ENCODE measurements around the gene TCF7L1.
A peak's percentile ranks its signal among the peaks of the same experiment; 100 is the strongest.
"Not testable (repeated sequence)": the region's sequence is repeated elsewhere in the genome, so short reads cannot be mapped to it uniquely, and the experiment has no call there.

The TCF7L1 gene, protein sequence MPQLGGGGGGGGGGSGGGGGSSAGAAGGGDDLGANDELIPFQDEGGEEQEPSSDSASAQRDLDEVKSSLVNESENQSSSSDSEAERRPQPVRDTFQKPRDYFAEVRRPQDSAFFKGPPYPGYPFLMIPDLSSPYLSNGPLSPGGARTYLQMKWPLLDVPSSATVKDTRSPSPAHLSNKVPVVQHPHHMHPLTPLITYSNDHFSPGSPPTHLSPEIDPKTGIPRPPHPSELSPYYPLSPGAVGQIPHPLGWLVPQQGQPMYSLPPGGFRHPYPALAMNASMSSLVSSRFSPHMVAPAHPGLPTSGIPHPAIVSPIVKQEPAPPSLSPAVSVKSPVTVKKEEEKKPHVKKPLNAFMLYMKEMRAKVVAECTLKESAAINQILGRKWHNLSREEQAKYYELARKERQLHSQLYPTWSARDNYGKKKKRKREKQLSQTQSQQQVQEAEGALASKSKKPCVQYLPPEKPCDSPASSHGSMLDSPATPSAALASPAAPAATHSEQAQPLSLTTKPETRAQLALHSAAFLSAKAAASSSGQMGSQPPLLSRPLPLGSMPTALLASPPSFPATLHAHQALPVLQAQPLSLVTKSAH

DNA sequence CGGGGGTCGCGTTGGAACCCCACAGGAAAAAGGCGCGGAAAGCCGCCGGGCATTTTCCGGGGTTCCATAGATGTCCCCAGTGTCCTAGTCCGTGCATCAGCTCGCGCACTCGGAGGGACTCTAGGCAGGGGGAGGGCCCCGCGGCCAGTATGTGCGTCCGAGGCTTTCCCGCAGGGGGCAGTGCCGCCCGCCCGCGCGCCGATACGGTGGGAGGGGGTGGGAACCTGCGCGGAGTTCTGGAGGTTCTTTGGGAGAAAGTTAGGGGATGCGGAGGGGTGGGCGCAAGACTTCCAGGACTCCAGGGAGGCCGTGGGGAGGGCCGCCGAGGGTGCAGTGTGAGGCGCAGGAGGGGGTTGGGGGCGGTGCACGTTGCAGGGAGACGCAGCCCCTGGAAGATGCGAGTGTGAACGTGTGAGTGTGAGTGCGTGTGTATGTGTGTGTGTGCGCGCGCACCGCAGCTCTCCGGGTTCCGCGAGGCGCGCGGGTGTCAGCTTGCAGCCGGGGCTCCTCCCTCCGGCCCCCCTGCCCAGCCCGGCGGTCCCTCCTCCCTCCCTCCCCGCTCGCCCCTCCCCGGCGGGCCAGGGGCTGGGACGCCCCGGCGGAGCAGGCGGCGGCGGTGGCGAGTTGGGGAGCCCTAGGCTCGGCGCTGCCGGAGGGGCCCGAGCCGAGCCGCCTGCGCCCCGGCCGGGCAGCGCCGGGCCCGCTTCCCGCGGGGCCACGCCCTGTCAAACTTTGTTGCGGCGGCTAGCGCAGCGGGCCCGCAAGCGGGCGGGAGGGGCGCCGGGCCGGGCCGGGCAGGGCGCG is at the start of gene TCF7L1:
TCF7L1 (plus strand) TSS at position 559 of the 804 bp plus-strand sequence. CDS start 293 bp downstream, outside the sequence.
- DNase-seq: peak; percentile 17 to 29

DNA sequence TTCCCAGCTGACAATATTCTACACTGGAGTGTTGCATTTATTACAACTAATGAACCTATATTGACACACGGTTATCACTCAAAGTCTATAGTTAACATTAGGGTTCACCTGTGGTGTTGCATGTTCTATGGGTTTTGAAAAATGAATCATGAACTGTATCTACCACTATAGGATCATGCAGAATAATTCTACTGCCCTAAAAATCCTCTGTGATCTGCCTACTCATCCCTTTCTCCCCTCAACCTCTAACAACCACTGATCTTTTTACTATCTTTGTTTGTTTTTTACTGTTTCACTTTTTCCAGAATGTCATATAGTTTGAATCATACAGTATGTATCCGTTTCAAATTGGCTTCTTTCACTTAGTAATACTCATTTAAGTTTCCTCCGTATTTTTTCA is 47.6 kb upstream of the TCF7L1 start:
- no peak for DNase-seq

DNA sequence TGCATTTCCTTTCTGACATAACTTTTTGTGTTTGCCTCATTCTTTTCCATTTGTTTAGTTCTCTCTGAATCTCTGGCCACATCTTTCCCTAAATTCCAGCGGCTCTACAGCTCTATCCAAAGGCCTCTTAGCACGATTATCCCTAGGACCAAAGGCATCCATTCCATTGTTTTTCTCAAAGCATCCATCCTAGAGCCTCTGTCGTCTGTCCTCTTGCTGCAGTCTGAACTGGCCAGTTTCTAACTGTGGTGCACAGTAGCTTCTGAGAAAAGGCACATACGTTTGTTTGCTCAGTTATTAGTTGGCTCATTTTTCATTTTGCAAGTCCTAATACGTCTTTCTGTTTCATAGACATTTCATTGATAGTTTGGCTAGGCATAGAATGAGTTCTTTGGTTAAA is 45.7 kb upstream of the TCF7L1 start:
- no peak for DNase-seq

DNA sequence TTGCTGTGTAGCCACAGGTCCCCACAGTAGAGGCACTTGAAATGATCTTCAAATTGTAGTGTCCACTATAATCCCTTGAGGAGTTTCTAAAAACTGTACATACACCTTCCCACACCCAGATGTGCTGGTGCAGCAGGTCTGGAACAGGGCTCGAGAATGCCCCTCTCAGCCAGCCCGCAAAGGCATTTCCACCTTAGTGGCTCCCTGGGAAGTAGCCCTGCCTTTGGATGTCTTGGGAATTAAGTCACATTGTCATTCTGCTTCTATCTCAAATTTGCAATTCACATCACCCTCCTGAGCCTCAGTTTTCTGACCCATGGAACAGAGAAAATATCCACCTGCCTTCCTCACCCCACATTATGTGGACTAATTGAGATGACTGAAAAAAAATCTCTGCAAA is 44.3 kb upstream of the TCF7L1 start:
- DNase-seq: no peak

DNA sequence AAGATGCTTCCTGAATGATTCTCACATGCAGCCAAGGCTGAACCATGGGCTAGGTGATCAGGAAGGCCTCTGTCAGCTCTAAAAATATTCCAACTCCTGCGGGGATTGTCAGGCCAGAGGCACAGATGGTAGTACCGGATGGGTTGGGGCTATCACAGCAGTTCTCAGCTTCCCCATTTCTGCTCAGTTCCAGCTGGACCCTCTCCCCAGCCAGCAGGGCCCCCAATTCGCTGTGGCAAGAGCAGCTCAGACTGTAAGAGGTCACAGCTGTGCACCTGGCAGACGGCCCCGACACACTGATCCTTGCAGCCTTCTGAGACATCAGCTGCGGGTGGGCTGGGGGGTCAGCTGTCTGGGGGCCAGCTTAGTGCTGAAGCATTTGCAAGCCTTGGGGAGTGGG is 43.6 kb upstream of the TCF7L1 start:
- no peak for DNase-seq

DNA sequence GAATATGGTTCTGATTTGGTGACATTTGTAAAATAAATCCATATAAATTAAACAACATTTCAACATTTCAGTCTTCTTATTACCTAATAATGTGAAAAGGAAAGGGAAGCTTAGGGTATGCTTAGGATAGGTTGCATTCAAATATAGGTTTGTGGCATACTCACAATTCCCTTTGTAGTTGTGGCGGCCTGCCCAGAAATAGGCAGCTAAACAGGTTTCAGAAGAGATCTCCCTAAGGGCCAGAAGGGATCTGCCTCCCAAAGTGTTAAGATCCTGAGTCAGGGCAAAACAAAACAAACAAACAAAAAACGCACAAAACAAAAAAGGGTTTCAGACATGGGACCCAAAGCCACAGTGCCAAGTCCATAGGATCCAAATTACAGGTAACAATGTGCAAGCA is 41.4 kb upstream of the TCF7L1 start:
- DNase-seq: no peak

DNA sequence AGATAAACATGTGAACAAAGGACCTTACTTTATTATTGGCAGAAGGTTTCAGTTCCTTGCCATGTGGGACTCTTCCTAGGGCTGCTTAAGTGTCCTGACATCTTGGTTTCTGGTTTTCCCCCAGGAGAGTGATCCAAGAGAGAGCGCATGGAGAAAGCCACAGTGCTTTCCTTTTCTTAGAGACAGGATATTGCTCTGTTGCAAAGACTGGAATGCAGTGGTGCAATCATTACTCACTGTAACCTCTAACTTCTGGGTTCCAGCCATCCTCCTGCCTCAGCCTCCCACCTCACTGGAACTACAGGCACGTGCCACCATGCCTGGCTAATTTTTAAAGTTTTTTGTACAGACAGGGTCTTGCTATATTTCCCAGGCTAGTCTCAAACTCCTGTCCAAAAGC is 38.1 kb upstream of the TCF7L1 start:
- DNase-seq: no peak

DNA sequence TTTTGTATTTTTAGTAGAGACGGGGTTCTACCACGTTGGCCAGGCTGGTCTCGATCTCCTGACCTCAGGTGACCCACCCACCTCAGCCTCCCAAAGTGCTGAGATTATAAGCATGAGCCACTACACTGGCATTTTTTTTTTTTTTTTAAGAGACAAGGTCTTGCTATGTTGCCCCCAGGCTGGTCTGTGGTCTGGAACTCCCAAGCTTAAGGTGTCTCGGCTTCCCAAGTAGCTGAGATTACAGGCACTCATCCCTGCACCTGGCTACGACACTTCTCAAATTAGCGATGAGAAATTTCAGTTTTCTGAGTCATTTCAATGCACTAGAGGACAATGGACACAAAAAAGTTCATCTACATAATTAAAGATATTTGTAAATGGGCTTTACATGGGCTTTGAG is 36.6 kb upstream of the TCF7L1 start:
- no peak for DNase-seq

DNA sequence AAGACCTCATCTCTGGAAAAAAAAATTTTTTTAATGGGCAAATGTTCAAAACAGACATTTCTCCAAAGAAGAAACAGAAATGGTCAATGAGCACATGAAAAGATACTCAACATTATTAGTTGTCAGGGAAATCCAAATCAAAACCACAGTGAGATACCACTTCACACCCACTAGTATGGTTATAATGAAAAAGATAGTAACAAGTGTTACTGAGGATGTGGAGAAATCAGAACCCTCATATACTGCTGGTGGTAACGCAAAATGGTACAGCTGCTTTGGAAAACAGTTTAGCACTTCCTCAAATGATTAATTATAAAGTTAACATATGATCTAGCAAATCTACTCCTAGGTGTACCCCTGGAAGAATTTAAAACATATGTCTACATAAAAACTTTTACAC is 29.0 kb upstream of the TCF7L1 start:
- no peak for DNase-seq

DNA sequence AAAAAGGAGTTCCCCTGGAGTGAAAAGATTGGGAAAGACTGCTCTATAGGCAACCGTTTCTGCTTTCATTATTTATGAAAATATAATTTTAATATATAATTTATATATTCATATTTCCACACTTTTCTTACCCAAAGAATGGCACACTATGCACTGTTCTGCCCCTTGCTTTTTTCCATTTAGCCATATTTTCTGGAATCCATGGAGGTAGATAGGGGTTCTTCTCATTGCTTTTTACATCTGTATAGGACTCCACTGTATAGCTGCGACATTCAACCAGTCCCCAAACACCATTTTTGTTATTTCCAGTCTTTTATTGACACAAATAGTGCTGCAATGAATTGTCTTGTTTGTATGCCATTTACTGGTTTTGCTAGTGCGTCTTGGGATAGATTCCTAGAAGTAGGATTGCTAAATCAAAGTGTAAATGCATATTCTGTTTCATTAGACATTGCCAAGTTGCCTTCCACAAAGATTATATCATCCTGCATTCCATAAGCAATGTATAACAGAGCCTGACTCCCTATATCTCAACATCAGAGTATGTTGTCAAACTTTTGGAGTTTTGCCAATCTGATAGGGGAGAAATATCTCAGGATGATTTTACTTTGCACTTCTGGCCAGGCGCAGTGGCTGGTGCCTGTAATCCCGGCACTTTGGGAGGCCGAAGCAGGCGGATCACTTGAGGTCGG is 26.6 kb upstream of the TCF7L1 start:
- no peak for DNase-seq

DNA sequence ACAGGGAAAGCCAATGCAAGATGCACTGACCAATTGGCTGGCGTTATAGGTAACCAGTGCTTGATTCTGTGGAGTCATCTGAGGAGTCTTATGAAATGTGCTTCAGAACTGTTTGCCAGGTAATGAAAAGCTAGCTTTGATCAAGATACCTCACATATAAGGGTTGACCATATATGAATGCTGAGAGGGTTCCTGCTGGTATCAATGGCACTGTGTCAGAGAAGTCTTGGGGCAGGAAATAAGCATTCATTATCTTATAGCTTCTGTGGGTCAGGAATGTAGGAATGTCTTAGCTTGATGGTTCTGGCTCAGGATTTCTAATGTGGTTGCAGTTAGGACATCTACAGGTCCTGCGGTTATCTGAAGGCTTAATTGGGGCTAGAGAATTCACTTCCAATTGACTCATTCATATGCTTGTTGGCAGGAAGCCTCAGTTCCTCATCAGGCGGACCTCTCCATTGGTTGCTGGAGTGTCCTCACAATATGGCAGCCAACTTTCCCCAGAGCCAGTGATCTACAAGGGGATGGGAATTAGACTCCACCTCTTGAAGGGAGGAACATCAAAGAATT is 22.1 kb upstream of the TCF7L1 start:
- no peak for DNase-seq

DNA sequence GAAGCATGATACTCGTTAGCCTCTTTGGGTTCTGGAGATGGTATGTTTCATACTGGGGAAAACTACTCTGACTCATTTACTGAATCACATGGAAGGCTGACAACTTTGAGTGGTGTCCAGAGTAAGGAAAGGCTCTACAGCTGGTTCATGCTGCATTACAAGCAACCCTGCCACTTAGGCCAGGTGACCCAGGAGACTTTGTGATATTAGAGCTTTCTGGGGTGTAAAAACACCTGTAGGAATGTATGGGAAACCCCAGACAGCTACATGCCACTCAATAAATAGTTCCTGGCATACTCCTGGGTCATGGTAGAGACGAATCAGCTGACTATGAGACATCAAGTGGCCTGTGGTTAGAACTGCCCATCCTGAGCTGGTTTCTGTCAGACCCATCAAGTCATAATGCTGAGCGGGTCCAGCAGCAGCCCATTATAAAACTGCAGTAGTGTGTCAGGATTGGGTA is 21.3 kb upstream of the TCF7L1 start:
- no peak for DNase-seq

DNA sequence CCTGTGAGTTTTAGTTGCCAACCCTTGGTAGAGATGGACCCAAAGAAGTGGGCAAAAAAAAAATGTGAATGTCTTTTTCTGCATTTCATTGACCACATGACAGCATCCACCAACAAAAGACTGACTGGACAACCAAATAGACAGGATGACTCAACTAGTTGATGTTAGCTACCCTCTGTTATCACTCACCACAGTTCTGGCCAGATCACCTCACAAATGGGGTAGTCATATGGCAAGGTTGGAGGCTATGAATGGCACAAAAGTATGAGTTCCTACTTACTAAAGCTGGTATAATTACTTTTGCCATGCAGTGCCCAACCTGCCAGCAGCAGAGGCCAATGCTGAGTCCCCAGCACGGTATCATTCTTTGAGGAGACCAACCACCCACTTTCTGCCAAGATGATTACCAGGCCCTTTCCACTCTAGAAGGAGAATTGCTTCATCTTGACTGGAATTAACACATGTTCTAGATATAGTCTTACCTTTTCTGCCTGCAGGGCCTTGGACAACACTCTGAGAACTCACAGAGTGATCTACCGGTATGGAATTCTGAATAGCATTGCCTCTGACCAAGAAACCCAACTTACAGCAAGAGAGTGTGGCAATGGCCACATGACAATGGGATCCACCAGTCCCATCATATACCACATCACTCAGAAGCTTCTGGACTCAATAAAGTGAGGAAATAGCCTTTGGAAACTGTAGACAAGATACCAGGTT is 20.1 kb upstream of the TCF7L1 start:
- DNase-seq: no peak

DNA sequence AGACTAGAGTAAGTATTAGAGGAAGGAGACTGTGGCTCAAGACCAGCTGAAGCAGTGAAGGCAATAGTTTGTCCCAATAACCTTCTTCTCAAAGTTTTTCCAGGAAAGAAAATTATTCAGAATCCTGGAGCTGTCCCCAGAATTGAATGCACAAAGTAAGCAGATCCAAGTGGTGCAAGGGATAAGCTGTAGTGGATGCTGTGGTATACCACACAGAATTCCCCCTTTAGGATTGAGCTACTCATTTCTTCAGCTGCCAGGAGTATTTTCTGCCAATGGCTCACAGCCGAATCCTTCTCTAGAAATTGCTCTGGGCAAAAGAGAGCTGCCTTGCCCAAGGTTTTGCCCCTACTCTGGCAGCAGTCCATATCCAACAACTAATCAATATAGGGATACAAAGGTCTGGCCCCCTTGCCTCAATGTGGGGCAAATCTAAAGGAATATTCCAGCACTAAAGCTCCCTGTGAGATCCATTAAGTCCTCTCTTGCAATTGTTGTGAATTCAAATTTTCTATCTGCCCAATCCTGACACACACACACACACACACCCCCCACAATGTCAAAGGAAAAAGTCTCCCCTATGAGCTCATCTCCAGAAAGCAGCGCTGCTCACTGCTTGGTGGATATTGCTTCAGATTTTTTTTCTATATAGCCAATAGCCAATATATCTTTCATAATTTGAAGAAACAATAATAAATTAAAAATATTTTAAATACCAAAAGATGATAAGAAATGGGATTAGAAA is 18.4 kb upstream of the TCF7L1 start:
- DNase-seq: no peak

DNA sequence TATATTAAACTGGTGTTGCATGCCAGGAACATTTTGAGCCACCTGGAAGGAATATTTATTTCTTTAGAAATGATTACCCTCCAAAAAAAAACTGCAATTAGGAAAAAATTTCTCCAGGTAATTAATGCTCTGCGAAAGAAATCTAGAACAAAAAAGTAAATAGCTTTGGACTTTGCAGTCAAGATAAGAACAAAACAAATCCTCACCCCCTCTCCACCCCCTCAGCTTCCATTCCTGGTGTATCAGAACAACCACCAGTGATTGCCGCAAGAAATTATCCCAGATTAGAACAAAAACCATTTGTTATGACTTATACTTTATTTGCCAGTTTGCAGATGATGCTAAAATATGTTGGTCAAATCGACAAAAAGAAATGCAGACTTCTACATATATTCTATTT is 17.0 kb upstream of the TCF7L1 start:
- no peak for DNase-seq

DNA sequence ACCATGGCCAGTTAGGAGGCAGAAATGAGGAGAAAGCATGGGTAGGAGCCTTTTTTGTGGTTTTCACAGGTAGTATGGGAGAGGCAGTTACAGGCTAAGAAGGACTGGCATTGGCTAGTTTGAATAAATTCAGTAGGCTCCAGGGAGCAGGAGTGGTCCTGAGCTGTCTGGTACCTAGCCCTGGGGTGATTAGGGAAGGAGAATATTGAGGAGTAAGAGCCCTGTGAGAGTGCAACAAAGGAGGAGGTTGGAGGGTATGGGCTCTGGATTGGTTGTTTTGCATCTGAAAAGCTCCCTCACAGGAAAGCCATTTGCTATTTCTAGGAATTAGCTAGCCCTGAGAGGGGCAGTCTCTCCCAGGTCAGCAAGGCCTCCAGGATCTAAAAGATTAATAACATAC is 13.3 kb upstream of the TCF7L1 start:
- no peak for DNase-seq

DNA sequence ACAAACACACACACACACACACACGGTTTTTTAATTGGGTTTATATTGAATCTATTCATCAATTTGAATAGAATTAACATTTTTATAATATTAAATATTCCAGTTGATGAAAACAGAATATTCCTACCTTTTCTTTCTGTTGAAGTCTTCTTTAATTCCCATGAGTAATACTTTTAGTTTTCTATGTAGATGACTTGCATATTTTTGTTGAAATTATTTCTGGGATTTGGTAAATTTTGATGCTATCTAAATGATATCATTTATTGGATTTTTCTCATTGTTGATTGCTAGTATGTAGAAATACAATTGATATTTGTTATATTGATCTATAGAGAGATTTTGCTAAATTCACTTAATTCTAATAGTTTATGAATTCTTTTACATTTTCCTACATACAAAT is 12.8 kb upstream of the TCF7L1 start:
- no peak for DNase-seq

DNA sequence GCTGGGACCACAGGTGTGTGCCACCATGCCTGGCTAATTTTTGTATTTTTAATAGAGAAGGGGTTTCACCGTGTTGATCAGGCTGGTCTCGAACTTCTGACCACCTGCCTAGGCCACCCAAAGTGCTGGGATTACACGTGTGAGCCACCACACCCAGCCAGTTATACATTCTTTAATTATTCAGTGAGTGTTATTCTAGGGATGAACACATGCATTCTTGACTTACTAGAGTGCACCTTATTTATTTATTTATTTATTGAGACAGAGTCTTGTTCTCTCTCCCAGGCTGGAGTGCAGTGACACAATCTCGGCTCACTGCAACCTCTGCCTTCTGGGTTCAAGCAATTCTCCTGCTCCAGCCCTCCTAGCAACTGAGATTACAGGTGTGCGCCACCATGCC is 6.7 kb upstream of the TCF7L1 start:
- not testable (repeated sequence) for DNase-seq

DNA sequence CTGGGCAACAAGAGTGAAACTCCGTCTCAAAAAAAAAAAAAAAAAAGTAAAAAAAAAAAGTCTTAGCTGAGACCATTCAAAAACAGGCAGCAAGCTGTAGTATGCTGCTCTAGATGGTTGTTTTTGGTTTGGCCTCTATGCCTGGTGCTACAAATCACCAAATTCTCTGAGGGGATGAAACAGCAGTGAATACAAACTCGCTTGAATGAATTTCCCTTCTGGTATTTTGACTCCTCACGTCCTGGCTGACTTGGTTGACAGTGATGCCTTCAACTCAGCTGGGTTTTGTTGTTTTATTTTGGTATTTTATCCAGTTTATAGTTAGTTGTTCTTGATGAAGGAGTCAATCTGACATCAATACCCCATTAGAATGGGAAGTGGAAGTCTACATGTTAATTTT is 3.3 kb upstream of the TCF7L1 start:
- DNase-seq: no peak

DNA sequence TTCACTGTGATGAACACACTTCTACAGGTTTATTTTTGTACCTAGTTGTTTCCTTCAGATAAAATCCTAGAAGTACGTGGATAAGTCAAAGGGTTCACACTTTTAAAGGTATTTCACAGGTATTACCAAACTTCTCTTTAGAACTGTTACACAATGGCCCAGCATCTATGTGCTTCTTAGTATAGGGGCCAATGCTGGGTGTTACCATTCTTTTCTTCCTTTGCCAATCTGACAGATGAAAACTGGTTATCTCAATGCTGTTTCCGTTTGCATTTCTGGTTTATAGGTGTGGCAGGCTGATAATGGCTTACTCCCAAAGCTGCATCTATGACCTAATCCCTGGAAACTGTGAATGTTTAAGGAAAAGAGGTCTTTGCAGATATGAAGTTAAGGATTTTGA is 2.8 kb upstream of the TCF7L1 start:
- DNase-seq: no peak

DNA sequence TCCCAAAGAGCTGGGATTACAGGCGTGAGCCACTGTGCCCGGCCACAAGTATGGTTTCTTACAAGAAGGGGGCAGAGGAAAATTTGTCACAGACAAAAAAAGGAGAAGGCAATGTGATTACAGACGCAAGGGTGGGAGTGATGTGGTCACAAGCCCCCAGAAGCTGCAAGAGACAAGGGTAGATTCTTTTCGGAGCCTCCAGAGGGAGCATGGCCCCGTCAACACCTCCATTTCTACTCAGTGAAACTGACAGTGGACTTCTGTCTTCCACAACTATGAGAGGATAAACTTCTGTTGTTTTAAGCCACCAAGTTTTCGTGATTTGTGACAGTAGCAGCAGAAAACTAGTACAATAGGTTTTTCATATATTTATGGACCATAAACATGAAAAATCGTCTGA is 2.1 kb upstream of the TCF7L1 start:
- DNase-seq: no peak
